H1 (cell line): ENCODE data around the gene CRYGA. TPM values are rescaled to one million over a fixed set of nuclear protein-coding genes. Genes with fewer than 3 reads are reported as not detected.
"Not testable (repeated sequence)": the region's sequence is repeated elsewhere in the genome, so short reads cannot be mapped to it uniquely, and the experiment has no call there.

Source experiments
- CTCF ChIA-PET: fragments of 300-600 bp; sonication (Branson Sonifier 250); formaldehyde crosslinking; loops from one replicate; lab custom pipeline; 2021; ENCODE audit not compliant: partially characterized antibody; lab: Charles Lee
- POLR2A ChIA-PET: fragments of 300-600 bp; sonication (Branson Sonifier 250); formaldehyde crosslinking; loops from one replicate; lab custom pipeline; 2021; ENCODE audit warnings: inconsistent platforms; ENCODE audit not compliant: partially characterized antibody; lab: Charles Lee
- DNase-seq, 2 experiments: peaks; one replicate each; pipeline versions ENCODE4 v3.0.0 to v3.0.0-alpha.2; 2010 to 2022; ENCODE audit warnings: low spot score in 2 of 2, low read depth in 1 of 2, mixed read lengths in 1 of 2
- FAIRE-seq: peaks from 2 replicates; lab custom pipeline; 2011; peaks lifted over from hg19 to GRCh38; lab: Jason Lieb, UNC
- H2AFZ ChIP-seq: 2 replicates; pipeline ENCODE4 v1.8.1; 2012; ENCODE audit warnings: low read length, inconsistent platforms
- H2AK5ac ChIP-seq: 2 replicates; pipeline ENCODE4 v1.6.1; 2013; ENCODE audit warnings: low read depth, low read length
- H2BK120ac ChIP-seq: replicated peaks from 2 replicates; pipeline ENCODE3; 2013; ENCODE audit warnings: low read depth, low read length, inconsistent platforms
- H2BK12ac ChIP-seq: 2 replicates; pipeline ENCODE4 v1.6.1; 2013; ENCODE audit warnings: low read depth, low read length
- H2BK15ac ChIP-seq: 2 replicates; pipeline ENCODE4 v1.6.1; 2013; ENCODE audit warnings: low read length
- H2BK20ac ChIP-seq: 2 replicates; pipeline ENCODE4 v1.6.1; 2013; ENCODE audit warnings: low read length
- H2BK5ac ChIP-seq: 2 replicates; pipeline ENCODE4 v1.6.1; 2013; ENCODE audit warnings: low read depth, low read length
- H3K14ac ChIP-seq: 2 replicates; pipeline ENCODE4 v1.6.1; 2013; ENCODE audit warnings: inconsistent platforms; ENCODE audit not compliant: insufficient read length
- H3K18ac ChIP-seq: 2 replicates; pipeline ENCODE4 v1.6.1; 2013; ENCODE audit warnings: low read length; ENCODE audit errors: extremely low read depth
- H3K23ac ChIP-seq: 2 replicates; pipeline ENCODE4 v1.6.1; 2013; ENCODE audit warnings: inconsistent platforms; ENCODE audit not compliant: insufficient read length
- H3K23me2 ChIP-seq: 2 replicates; pipeline ENCODE4 v1.6.1; 2013; ENCODE audit warnings: low read depth, low read length
- H3K27ac ChIP-seq: 2 replicates; pipeline ENCODE4 v1.6.1; 2011; ENCODE audit warnings: low read depth, low read length, inconsistent platforms
- H3K27me3 ChIP-seq, 4 experiments: replicated peaks in 1 of 4; 1 replicate in 1 of 4; 2 replicates in 3 of 4; pipeline versions ENCODE4 v1.6.1 to v1.8.1; 2011 to 2013; ENCODE audit warnings: low read length in 3 of 4, mild to moderate bottlenecking in 3 of 4, inconsistent platforms in 2 of 4, mixed read lengths in 2 of 4, moderate library complexity in 1 of 4; ENCODE audit not compliant: control insufficient read depth in 3 of 4, insufficient read depth in 3 of 4; ENCODE audit errors: extremely low read depth in 1 of 4
- H3K36me3 ChIP-seq, 4 experiments: 2 replicates each; pipeline versions ENCODE4 v1.6.1 to v1.8.1; 2011 to 2013; ENCODE audit warnings: mild to moderate bottlenecking in 4 of 4, low read length in 3 of 4, moderate library complexity in 2 of 4, control low read depth in 1 of 4, inconsistent platforms in 1 of 4; ENCODE audit not compliant: insufficient read depth in 4 of 4, control insufficient read depth in 2 of 4
- H3K4ac ChIP-seq: replicated peaks from 2 replicates; pipeline ENCODE3; 2013; ENCODE audit warnings: low read length, low read depth, mixed read lengths, inconsistent platforms; ENCODE audit not compliant: insufficient read length
- H3K4me1 ChIP-seq, 4 experiments: replicated peaks in 1 of 4; 1 replicate in 1 of 4; 2 replicates in 3 of 4; pipeline versions ENCODE4 v1.6.1 to v1.8.1; 2011 to 2013; ENCODE audit warnings: low read length in 3 of 4, inconsistent platforms in 2 of 4, mixed read lengths in 1 of 4; ENCODE audit not compliant: insufficient read depth in 4 of 4, control insufficient read depth in 3 of 4
- H3K4me2 ChIP-seq, 2 experiments: 2 replicates each; pipeline versions ENCODE4 v1.6.1 to v1.8.1; 2011 to 2013; ENCODE audit warnings: low read depth in 2 of 2, low read length in 2 of 2, control low read depth in 1 of 2, inconsistent platforms in 1 of 2, mild to moderate bottlenecking in 1 of 2; ENCODE audit not compliant: insufficient read depth in 1 of 2
- H3K4me3 ChIP-seq, 4 experiments: fragments of 200-600, 300-600 bp in 1 of 4; sonication (generic), shearing (Covaris generic), sonication (Bioruptor Twin) in 1 of 4; 2 replicates each; pipeline versions ENCODE4 v1.5.1 to v1.8.1; 2011 to 2016; ENCODE audit warnings: low read length in 4 of 4, low read depth in 3 of 4, control low read depth in 2 of 4, inconsistent platforms in 2 of 4, mild to moderate bottlenecking in 2 of 4, mixed read lengths in 1 of 4, moderate library complexity in 1 of 4; ENCODE audit not compliant: insufficient read depth in 2 of 4; ENCODE audit errors: extremely low read depth in 1 of 4
- H3K56ac ChIP-seq: replicated peaks from 2 replicates; pipeline ENCODE3; 2013; ENCODE audit warnings: low read depth, mild to moderate bottlenecking, mixed read lengths, low read length, inconsistent platforms; ENCODE audit not compliant: insufficient read length
- H3K79me1 ChIP-seq: 2 replicates; pipeline ENCODE4 v1.6.1; 2013; ENCODE audit warnings: low read depth, low read length, control low read depth
- H3K79me2 ChIP-seq, 2 experiments: 2 replicates each; pipeline versions ENCODE4 v1.6.1 to v1.8.1; 2012 to 2013; ENCODE audit warnings: low read length in 2 of 2, mild to moderate bottlenecking in 2 of 2, inconsistent platforms in 1 of 2; ENCODE audit not compliant: insufficient read depth in 2 of 2, control insufficient read depth in 1 of 2
- H3K9ac ChIP-seq, 4 experiments: replicated peaks in 1 of 4; 1 replicate in 1 of 4; 2 replicates in 3 of 4; pipeline versions ENCODE4 v1.6.1 to v1.8.1; 2011 to 2013; ENCODE audit warnings: low read depth in 3 of 4, low read length in 3 of 4, control low read depth in 2 of 4, mild to moderate bottlenecking in 2 of 4, moderate library complexity in 2 of 4, inconsistent platforms in 1 of 4; ENCODE audit errors: extremely low read depth in 1 of 4
- H3K9me3 ChIP-seq, 2 experiments: 2 replicates each; pipeline versions ENCODE4 v1.6.1 to v1.8.1; 2012 to 2013; ENCODE audit warnings: mild to moderate bottlenecking in 2 of 2, moderate library complexity in 2 of 2, control low read depth in 1 of 2, inconsistent platforms in 1 of 2, low read depth in 1 of 2, low read length in 1 of 2, mixed read lengths in 1 of 2; ENCODE audit not compliant: insufficient read depth in 2 of 2
- H4K20me1 ChIP-seq, 2 experiments: replicated peaks in 1 of 2; 2 replicates each; pipeline versions ENCODE3 to v1.8.1; 2011 to 2013; ENCODE audit warnings: inconsistent platforms in 2 of 2, low read length in 2 of 2, mild to moderate bottlenecking in 1 of 2; ENCODE audit not compliant: insufficient read depth in 2 of 2, control insufficient read depth in 1 of 2
- H4K5ac ChIP-seq: 2 replicates; pipeline ENCODE4 v1.6.1; 2013; ENCODE audit warnings: low read length, low read depth, mixed read lengths, inconsistent platforms; ENCODE audit not compliant: insufficient read length
- H4K8ac ChIP-seq: 2 replicates; pipeline ENCODE4 v1.8.0; 2013; ENCODE audit warnings: mild to moderate bottlenecking, moderate library complexity, low read length, inconsistent platforms; ENCODE audit not compliant: insufficient read depth; ENCODE audit errors: extremely low read depth
- H4K91ac ChIP-seq: replicated peaks from 2 replicates; pipeline ENCODE3; 2013; ENCODE audit warnings: low read length, mixed read lengths, inconsistent platforms; ENCODE audit not compliant: insufficient read length
- WGBS, 2 experiments: shearing (Covaris generic) in 1 of 2; methylation state at CpG; one replicate each; pipeline versions ENCODE4 v1.1.6 to v1.1.7; 2013 to 2015; ENCODE audit warnings: low lambda C conversion rate in 2 of 2, mixed read lengths in 2 of 2, inconsistent platforms in 1 of 2, low coverage in 1 of 2, missing lambda C conversion rate in 1 of 2; ENCODE audit not compliant: insufficient replicate concordance in 2 of 2, insufficient coverage in 1 of 2, insufficient read length in 1 of 2; ENCODE audit errors: extremely low coverage in 1 of 2, missing lambda C conversion rate in 1 of 2; 5-methylcytosine and 5-hydroxymethylcytosine counted together
- polyA plus RNA-seq, 7 experiments: library from polyadenylated mRNA; depleted of rRNA in 3 of 7; stranded (reverse) in 5 of 7; unstranded in 2 of 7; fragments of >200 nt in 5 of 7; fragments of 200-250 nt in 2 of 7; gene quantifications; 1 replicate in 5 of 7; 2 replicates in 1 of 7; 4 replicates in 1 of 7; pipeline versions ENCODE4 v1.2.1 to v1.2.3, GENCODE V29; 2011 to 2013; ENCODE audit warnings: missing spikeins in 2 of 7, mixed read lengths in 2 of 7
- total RNA-seq: library from RNA; stranded (reverse); fragmentation: NEBNext Ultra II Directional; extraction: Animal tissue kit (Norgen Biotek cat#: 25700); gene quantifications from 2 replicates; pipeline ENCODE4 v1.2.1, GENCODE V29; 2021

The CRYGA gene
- total and polyA plus RNA-seq, 2 of the 8 experiments (the other 6 are each of a cell fraction or from before 2014, with no cell fraction given) = not detected

DNA sequence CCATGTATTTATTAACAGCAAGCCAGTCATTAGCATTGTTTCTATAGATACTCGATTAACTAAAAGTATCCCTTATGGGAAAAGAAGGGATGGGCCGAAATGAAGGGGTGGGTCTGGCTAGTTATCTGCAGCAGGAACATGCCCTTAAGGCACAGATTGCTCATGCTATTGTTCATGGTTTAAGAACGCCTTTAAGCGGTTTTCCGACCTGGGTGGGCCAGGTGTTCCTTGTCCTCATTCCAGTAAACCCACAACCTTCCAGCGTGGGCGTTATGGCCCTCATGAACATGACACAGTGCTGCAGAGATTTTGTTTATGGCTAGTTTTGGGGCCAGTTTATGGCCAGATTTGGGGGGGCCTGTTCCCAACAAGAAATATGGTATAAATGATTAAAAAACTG lies 25.1 kb downstream of the CRYGA start:
- H3K79me2 ChIP-seq, H2BK12ac ChIP-seq, H2BK20ac ChIP-seq, POLR2A ChIA-PET, H4K20me1 ChIP-seq, FAIRE-seq, H2BK15ac ChIP-seq, H2BK5ac ChIP-seq, H4K5ac ChIP-seq, DNase-seq, H2BK120ac ChIP-seq, H3K14ac ChIP-seq, H3K18ac ChIP-seq, H2AFZ ChIP-seq, H3K4me1 ChIP-seq, H3K79me1 ChIP-seq, H3K23me2 ChIP-seq, H2AK5ac ChIP-seq, H3K56ac ChIP-seq, H4K91ac ChIP-seq, H3K27ac ChIP-seq, H3K9me3 ChIP-seq, H4K8ac ChIP-seq, H3K4me2 ChIP-seq, H3K27me3 ChIP-seq, H3K4ac ChIP-seq, H3K36me3 ChIP-seq, H3K23ac ChIP-seq, H3K9ac ChIP-seq, H3K4me3 ChIP-seq: not testable (repeated sequence)
- CTCF ChIA-PET = interaction anchor here (0.9 to 2.7 kb wide), 4 partner anchors 11 to 111 kb away, joined by 3 to 10 read pairs (median 4); no protein-coding TSS in a partner anchor
- 94% methylated on average over 7 of the region's 7 CpGs; no CpG with 5 or more reads in 1 of the 2 experiments for WGBS, 2 experiments
